ENCODE measurements around the gene BRD3OS.
"Not testable (repeated sequence)": the region's sequence is repeated elsewhere in the genome, so short reads cannot be mapped to it uniquely, and the experiment has no call there.

BRD3OS gene

GRCh38 chr9:134071149-134071548 lies 45.9 kb downstream of the BRD3OS start:
- Histone ChIP-seq H3K9ac (ENCODE audit: low read depth, low read length) (no peak overlapping the region), H3K36me3 (ENCODE audit: insufficient read depth, low read length) (no peaks in the 10 kb centered on the region), H3K4me1 (ENCODE audit: insufficient read depth, low read length) (no peaks in the 10 kb centered on the region), H3K9me3 (ENCODE audit: control insufficient read depth, insufficient read depth, low read length) (peaks cover 6% of the 10 kb centered on the region)

- not testable (repeated sequence) for H3K9ac ChIP-seq (ENCODE audit: low read depth, low read length); H3K36me3 ChIP-seq (ENCODE audit: insufficient read depth, low read length); H3K4me1 ChIP-seq (ENCODE audit: insufficient read depth, low read length); H3K9me3 ChIP-seq (ENCODE audit: control insufficient read depth, insufficient read depth, low read length)
Measured at GRCh38 chr9:134072683-134073082, 47.4 kb downstream of the BRD3OS start.

- Histone ChIP-seq H3K9me3 (ENCODE audit: control insufficient read depth, insufficient read depth, low read length) (peaks cover 6% of the 10 kb centered on the region), H3K36me3 (ENCODE audit: insufficient read depth, low read length) (no peaks in the 10 kb centered on the region), H3K9ac (ENCODE audit: low read depth, low read length) (no peak overlapping the region), H3K4me1 (ENCODE audit: insufficient read depth, low read length) (no peaks in the 10 kb centered on the region)
Measured at GRCh38 chr9:134073500-134073899, 48.2 kb downstream of the BRD3OS start.

- H3K4me1 ChIP-seq (ENCODE audit: insufficient read depth, low read length); H3K9ac ChIP-seq (ENCODE audit: low read depth, low read length); H3K9me3 ChIP-seq (ENCODE audit: control insufficient read depth, insufficient read depth, low read length); H3K36me3 ChIP-seq (ENCODE audit: insufficient read depth, low read length): not testable (repeated sequence)
Measured at GRCh38 chr9:134075689-134076088, 50.4 kb downstream of the BRD3OS start.

GRCh38 chr9:134076644-134077043 lies 51.4 kb downstream of the BRD3OS start:
- no peak overlapping the region for H3K9ac ChIP-seq (ENCODE audit: low read depth, low read length)
- peaks cover 3% of the 10 kb centered on the region; the same call in 1 of the 2 replicates for H3K9me3 ChIP-seq (ENCODE audit: control insufficient read depth, insufficient read depth, low read length)
- H3K4me1 ChIP-seq (ENCODE audit: insufficient read depth, low read length): no peaks in the 10 kb centered on the region
- H3K36me3 ChIP-seq (ENCODE audit: insufficient read depth, low read length): no peaks in the 10 kb centered on the region

Data from ES-I3 (cell line).